ENCODE measurements around the gene NLRP9. TPM values are rescaled to one million over a fixed set of nuclear protein-coding genes. Genes with fewer than 3 reads are reported as not detected.
"Not testable (repeated sequence)": the region's sequence is repeated elsewhere in the genome, so short reads cannot be mapped to it uniquely, and the experiment has no call there.

Gene NLRP9
- total RNA-seq, 1 experiment from 2014 or later, result not detected

DNA sequence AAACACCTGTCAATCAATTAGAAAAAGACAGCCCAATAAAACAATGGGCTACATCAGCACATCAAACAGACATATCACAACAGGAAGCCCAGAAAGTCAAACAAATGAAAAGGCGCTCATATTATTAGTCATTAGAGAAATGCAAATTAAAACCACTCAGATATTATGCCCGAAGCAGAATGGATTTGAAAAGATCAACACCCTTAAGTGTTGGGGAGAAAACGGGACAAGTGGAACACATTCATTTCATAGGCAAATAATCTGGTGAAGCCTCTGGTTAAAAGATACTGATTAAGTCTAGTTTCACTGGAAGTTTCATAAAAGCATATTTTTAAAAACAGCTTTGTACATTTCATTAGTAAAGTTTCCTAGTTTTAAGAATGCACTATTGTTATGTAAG is 17.4 kb downstream of the NLRP9 start:
- no peaks in the 10 kb centered on the region for H4K20me1 ChIP-seq (ENCODE audit: insufficient read depth)
- H3K9me3 ChIP-seq (ENCODE audit: insufficient read depth, low read depth), result peaks cover 7% of the 10 kb centered on the region; the same call in 1 of the 2 replicates
- no peaks in the 10 kb centered on the region for H3K36me3 ChIP-seq (ENCODE audit: low read depth)
- no peaks in the 10 kb centered on the region for H3K9me2 ChIP-seq (ENCODE audit: insufficient read depth)
- no peak overlapping the region for H3K27ac ChIP-seq
- no peak for TF ChIP-seq EZH2 (IDR thresholded peaks at IDR 0.05; ENCODE audit: low read depth)
- TF ChIP-seq, protein P1, sequence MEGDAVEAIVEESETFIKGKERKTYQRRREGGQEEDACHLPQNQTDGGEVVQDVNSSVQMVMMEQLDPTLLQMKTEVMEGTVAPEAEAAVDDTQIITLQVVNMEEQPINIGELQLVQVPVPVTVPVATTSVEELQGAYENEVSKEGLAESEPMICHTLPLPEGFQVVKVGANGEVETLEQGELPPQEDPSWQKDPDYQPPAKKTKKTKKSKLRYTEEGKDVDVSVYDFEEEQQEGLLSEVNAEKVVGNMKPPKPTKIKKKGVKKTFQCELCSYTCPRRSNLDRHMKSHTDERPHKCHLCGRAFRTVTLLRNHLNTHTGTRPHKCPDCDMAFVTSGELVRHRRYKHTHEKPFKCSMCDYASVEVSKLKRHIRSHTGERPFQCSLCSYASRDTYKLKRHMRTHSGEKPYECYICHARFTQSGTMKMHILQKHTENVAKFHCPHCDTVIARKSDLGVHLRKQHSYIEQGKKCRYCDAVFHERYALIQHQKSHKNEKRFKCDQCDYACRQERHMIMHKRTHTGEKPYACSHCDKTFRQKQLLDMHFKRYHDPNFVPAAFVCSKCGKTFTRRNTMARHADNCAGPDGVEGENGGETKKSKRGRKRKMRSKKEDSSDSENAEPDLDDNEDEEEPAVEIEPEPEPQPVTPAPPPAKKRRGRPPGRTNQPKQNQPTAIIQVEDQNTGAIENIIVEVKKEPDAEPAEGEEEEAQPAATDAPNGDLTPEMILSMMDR (conservative IDR thresholded peaks at IDR 0.05), result no peak
- DNase-seq, result no peak
- H3K4me3 ChIP-seq, result no peak overlapping the region
- H3F3A ChIP-seq (ENCODE audit: insufficient read depth, low read depth), result no peaks in the 10 kb centered on the region
- intact Hi-C loops (cut with micrococcal nuclease; ENCODE audit: unreplicated experiment), result no loop called here
- H3K79me2 ChIP-seq (ENCODE audit: low read depth), result no peaks in the 10 kb centered on the region
- CTCF ChIA-PET, result no interaction called here
- H3K4me2 ChIP-seq, result no peak overlapping the region
- H3K4me1 ChIP-seq (replicated peaks; ENCODE audit: insufficient read depth), result no peaks in the 10 kb centered on the region
- POLR2A ChIA-PET (ENCODE audit: unreplicated experiment), result no interaction called here
- H2AFZ ChIP-seq, result no peak overlapping the region
- peaks cover 88% of the 10 kb centered on the region for H3K27me3 ChIP-seq (ENCODE audit: insufficient read depth, low read depth)
- BruUV-seq (replicated peaks), result no TSS peak

DNA sequence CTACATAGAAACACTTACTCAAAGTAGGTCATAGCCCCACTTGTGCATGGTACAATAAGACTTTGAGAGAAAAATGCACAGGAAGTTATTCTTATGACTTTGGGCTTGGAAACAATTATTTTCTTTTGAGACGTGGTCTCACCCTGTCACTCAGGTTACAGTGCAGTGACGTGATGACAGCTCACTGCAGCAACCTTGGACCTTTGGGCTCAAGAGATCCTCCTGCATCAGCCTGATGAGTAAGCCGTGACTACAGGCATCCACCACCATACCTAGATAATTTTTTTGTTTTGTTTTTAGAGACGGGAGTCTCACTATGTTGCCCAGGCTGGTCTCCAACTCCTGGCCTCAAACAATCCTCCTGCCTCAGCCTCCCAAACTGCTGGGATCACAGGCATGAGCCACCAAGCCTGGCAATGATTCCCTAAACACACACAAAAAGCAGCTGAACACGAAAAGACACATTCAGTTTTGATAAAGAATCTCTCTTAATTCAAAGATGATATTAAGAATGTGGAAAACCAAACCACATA is 17.9 kb downstream of the NLRP9 start:
- peaks cover 7% of the 10 kb centered on the region; the same call in 1 of the 2 replicates for H3K9me3 ChIP-seq (ENCODE audit: insufficient read depth, low read depth)
- H4K20me1 ChIP-seq (ENCODE audit: insufficient read depth), result no peaks in the 10 kb centered on the region
- no peak overlapping the region for H3K27ac ChIP-seq
- no peak overlapping the region for H3K4me2 ChIP-seq
- no peak for DNase-seq
- no peak overlapping the region for H3K4me3 ChIP-seq
- H3K36me3 ChIP-seq (ENCODE audit: low read depth), result no peaks in the 10 kb centered on the region
- BruUV-seq (replicated peaks), result no TSS peak
- intact Hi-C loops (cut with micrococcal nuclease; ENCODE audit: unreplicated experiment), result no loop called here
- no peaks in the 10 kb centered on the region for H3K9me2 ChIP-seq (ENCODE audit: insufficient read depth)
- TF ChIP-seq, protein P1 (conservative IDR thresholded peaks at IDR 0.05), result no peak
- TF ChIP-seq EZH2 (IDR thresholded peaks at IDR 0.05; ENCODE audit: low read depth), result no peak
- peaks cover 88% of the 10 kb centered on the region for H3K27me3 ChIP-seq (ENCODE audit: insufficient read depth, low read depth)
- no peaks in the 10 kb centered on the region for H3K79me2 ChIP-seq (ENCODE audit: low read depth)
- no peaks in the 10 kb centered on the region for H3K4me1 ChIP-seq (replicated peaks; ENCODE audit: insufficient read depth)
- H2AFZ ChIP-seq, result no peak overlapping the region
- ChIA-PET CTCF (no interaction called here), POLR2A (ENCODE audit: unreplicated experiment) (no interaction called here)
- no peaks in the 10 kb centered on the region for H3F3A ChIP-seq (ENCODE audit: insufficient read depth, low read depth)

DNA sequence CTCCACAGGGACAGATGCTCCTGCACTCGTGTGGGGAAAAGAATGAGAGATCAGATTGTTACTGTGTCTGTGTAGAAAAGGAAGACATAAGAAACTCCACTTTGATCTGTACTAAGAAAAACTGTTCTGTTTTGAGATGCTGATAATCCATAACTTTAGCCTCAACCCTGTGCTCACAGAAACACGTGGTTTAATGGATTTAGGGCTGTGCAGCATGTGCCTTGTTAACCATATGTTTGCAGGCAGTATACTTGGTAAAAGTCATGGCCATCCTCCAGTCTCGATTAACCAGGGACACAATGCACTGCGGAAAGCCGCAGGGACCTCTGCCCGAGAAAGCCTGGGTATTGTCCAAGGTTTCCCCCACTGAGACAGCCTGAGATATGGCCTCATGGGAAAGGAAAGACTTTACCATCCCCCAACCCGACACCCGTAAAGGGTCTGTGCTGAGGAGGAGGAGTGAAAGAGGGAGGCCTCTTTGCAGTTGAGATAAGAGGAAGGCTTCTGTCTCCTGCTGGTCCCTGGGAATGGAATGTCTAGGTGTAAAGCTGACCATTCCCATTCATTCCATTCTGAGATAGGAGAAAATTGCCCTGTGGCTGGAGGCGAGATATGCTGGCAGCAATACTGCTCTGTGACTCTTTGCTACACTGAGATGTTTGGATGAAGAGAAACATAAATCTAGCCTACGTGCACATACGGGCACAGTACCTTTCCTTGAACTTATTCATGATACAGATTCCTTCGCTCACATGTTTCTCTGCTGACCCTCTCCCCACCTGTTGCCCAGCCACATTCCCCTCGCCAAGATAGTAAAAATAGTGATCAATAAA is 20.1 kb downstream of the NLRP9 start:
- H3K27ac ChIP-seq; H3K4me2 ChIP-seq; H3K79me2 ChIP-seq (ENCODE audit: low read depth); H4K20me1 ChIP-seq (ENCODE audit: insufficient read depth); H3F3A ChIP-seq (ENCODE audit: insufficient read depth, low read depth); BruUV-seq (replicated peaks); H3K4me3 ChIP-seq; DNase-seq; H3K9me3 ChIP-seq (ENCODE audit: insufficient read depth, low read depth); H3K4me1 ChIP-seq (replicated peaks; ENCODE audit: insufficient read depth); H3K9me2 ChIP-seq (ENCODE audit: insufficient read depth); intact Hi-C loops (cut with micrococcal nuclease; ENCODE audit: unreplicated experiment); POLR2A ChIA-PET (ENCODE audit: unreplicated experiment); H2AFZ ChIP-seq; CTCF ChIA-PET; H3K36me3 ChIP-seq (ENCODE audit: low read depth): not testable (repeated sequence)
- H3K27me3 ChIP-seq (ENCODE audit: insufficient read depth, low read depth), result peaks cover 83% of the 10 kb centered on the region

Measured in PC-9 (cell line).